HEK293T (cell line): ENCODE data around the gene ATP1B2.
A peak's percentile ranks its signal among the peaks of the same experiment; 100 is the strongest.

Experiments used
- CTCF ChIA-PET: fragments of 350-600 bp; formaldehyde crosslinking; extraction: SDS; loops from one replicate; lab custom pipeline; 2021; ENCODE audit warnings: antibody characterized with exemption, inconsistent platforms; lab: Yijun Ruan, JAX
- POLR2A ChIA-PET: fragments of 350-600 bp; formaldehyde crosslinking; extraction: SDS; loops from one replicate; lab custom pipeline; 2020; ENCODE audit warnings: antibody characterized with exemption, inconsistent platforms; lab: Yijun Ruan, JAX
- DNase-seq: peaks from one replicate; pipeline ENCODE4 v3.0.0; 2012; ENCODE audit warnings: mixed read lengths; ENCODE audit errors: extremely low spot score
- ARNT ChIP-seq: fragments of 450-650 bp; IDR thresholded peaks from 2 replicates; pipeline ENCODE4 v1.6.1; 2017; ENCODE audit warnings: mild to moderate bottlenecking
- BHLHE40 ChIP-seq: fragments of 450-650 bp; IDR thresholded peaks from 2 replicates; pipeline ENCODE4 v1.6.1; 2016; ENCODE audit warnings: mild to moderate bottlenecking, moderate library complexity, borderline replicate concordance
- CTBP1 ChIP-seq: fragments of 450-650 bp; IDR thresholded peaks from 2 replicates; pipeline ENCODE4 v1.6.1; 2016; ENCODE audit warnings: borderline replicate concordance
- ELF4 ChIP-seq: fragments of 450-650 bp; IDR thresholded peaks from 2 replicates; pipeline ENCODE4 v1.6.1; 2017; ENCODE audit warnings: antibody characterized with exemption
- FOXA1 ChIP-seq: fragments of 450-650 bp; IDR thresholded peaks from 2 replicates; pipeline ENCODE4 v1.6.1; 2016; ENCODE audit warnings: mild to moderate bottlenecking
- FOXK2 ChIP-seq: fragments of 450-650 bp; IDR thresholded peaks from 2 replicates; pipeline ENCODE4 v1.6.1; 2016; ENCODE audit warnings: mild to moderate bottlenecking
- FOXM1 ChIP-seq: fragments of 450-650 bp; IDR thresholded peaks from 2 replicates; pipeline ENCODE4 v1.6.1; 2017; ENCODE audit warnings: mild to moderate bottlenecking, borderline replicate concordance
- HDGF ChIP-seq: fragments of 450-650 bp; IDR thresholded peaks from 2 replicates; pipeline ENCODE4 v1.6.1; 2017; ENCODE audit warnings: antibody characterized with exemption, borderline replicate concordance
- L3MBTL2 ChIP-seq: fragments of 450-650 bp; conservative IDR thresholded peaks from 2 replicates; pipeline ENCODE4 v1.6.1; 2016; ENCODE audit warnings: mild to moderate bottlenecking
- LEF1 ChIP-seq: fragments of 450-650 bp; IDR thresholded peaks from 2 replicates; pipeline ENCODE4 v1.6.1; 2017; ENCODE audit warnings: mild to moderate bottlenecking, borderline replicate concordance
- NFRKB ChIP-seq: fragments of 450-650 bp; IDR thresholded peaks from 2 replicates; pipeline ENCODE4 v1.6.1; 2016; ENCODE audit warnings: mild to moderate bottlenecking, moderate library complexity
- PKNOX1 ChIP-seq: fragments of 450-650 bp; IDR thresholded peaks from 2 replicates; pipeline ENCODE4 v1.6.1; 2016
- SP1 ChIP-seq: fragments of 450-650 bp; IDR thresholded peaks from 2 replicates; pipeline ENCODE4 v1.6.1; 2017
- SUZ12 ChIP-seq: fragments of 450-650 bp; IDR thresholded peaks from 2 replicates; pipeline ENCODE4 v1.6.1; 2016; ENCODE audit warnings: mild to moderate bottlenecking
- TARDBP ChIP-seq: fragments of 450-650 bp; IDR thresholded peaks from 2 replicates; pipeline ENCODE4 v1.6.1; 2016
- ZNF384 ChIP-seq: fragments of 450-650 bp; IDR thresholded peaks from 2 replicates; pipeline ENCODE4 v1.6.1; 2016

Gene ATP1B2

GRCh38 chr17:7703584-7704479 is 53.1 kb downstream of the ATP1B2 start:
- CTCF ChIA-PET: interaction anchor here (0.5 to 4.1 kb wide), 6 partner anchors 13 to 548 kb away, joined by 3 to 15 read pairs (median 3); partner anchors contain the start of genes DNAH2, TP53 and WRAP53
- DNase-seq: peak; percentile 58
- POLR2A ChIA-PET: interaction anchor here (0.6 to 9.0 kb wide), 5 partner anchors 15 to 225 kb away, joined by 3 to 100 read pairs (median 3); partner anchors contain the start of genes SAT2, TP53, WRAP53 and ZBTB4
- TF ChIP-seq CTBP1 (no peak), BHLHE40 (no peak), TARDBP (no peak), ZNF384 (no peak), LEF1 (no peak)

DNA sequence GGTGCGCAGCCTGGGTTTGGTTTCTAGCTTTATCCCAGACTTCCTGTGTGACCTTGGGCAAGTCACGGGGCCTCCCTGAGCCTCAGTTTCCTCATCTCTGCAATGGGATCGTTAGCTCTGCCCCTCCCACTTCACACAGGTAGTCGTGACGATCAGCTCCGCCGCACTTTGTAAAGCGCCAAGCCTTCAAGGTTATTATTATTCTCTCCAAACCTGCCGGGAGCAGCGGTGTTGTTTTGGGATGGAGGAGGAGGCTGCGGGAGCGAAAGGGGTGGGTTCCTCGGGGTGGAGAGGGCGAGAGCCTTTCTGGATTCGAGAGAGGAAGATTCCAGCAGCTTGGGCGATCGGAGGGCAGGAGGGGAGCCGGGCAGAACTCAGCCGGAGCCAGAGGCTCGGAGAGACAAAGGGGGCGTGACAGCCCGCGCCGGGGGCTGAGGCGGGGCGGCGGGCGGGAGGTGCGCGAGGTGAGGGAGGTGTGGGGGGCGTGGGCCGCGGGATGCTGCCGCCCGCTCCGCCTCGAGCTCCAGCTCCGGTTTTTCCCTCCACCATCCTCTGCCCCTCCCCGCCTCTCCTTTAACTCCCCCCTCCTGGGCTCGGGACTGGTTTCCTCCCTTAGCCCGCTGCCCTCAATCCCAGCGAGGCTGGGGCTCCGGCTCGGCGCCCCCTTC is 54.0 kb downstream of the ATP1B2 start, which contains the start of gene EFNB3:
EFNB3 (plus strand) TSS at position 602 of the 668 bp plus-strand sequence. CDS start 397 bp downstream, outside the sequence.
- CTCF ChIA-PET: interaction anchor here (1.0 to 4.1 kb wide), 4 partner anchors 13 to 72 kb away, joined by 3 to 15 read pairs (median 3); partner anchors contain the start of genes DNAH2, TP53 and WRAP53

GRCh38 chr17:7705269-7706255 is 54.8 kb downstream of the ATP1B2 start:
- CTCF ChIA-PET: interaction anchor here (0.6 to 4.1 kb wide), 5 partner anchors 11 to 73 kb away, joined by 3 to 15 read pairs (median 4); partner anchors contain the start of genes DNAH2, TP53 and WRAP53
- no peak for TF ChIP-seq ARNT
- TF ChIP-seq LEF1: no peak
- no peak for TF ChIP-seq TARDBP
- no peak for TF ChIP-seq L3MBTL2
- no peak for TF ChIP-seq HDGF
- TF ChIP-seq ELF4: no peak
- no peak for TF ChIP-seq SP1
- TF ChIP-seq FOXA1: no peak
- TF ChIP-seq SUZ12: no peak
- no peak for TF ChIP-seq NFRKB
- TF ChIP-seq FOXM1: no peak
- TF ChIP-seq FOXK2: no peak
- no peak for TF ChIP-seq CTBP1
- no peak for TF ChIP-seq BHLHE40
- no peak for TF ChIP-seq PKNOX1
- TF ChIP-seq ZNF384: no peak
- POLR2A ChIA-PET: interaction anchor here (0.8 to 9.0 kb wide), 4 partner anchors 8 to 72 kb away, joined by 3 to 100 read pairs (median 11); partner anchors contain the start of genes DNAH2, TP53 and WRAP53

More for the DNA sequence above, 54.0 kb downstream of the ATP1B2 start, which contains the start of gene EFNB3:
- POLR2A ChIA-PET: interaction anchor here (0.6 to 9.0 kb wide), 5 partner anchors 8 to 77 kb away, joined by 3 to 100 read pairs (median 3); partner anchors contain the start of genes SAT2, TP53 and WRAP53
- TF ChIP-seq ELF4: no peak
- TF ChIP-seq BHLHE40: no peak
- TF ChIP-seq L3MBTL2: no peak
- TF ChIP-seq CTBP1: no peak
- no peak for TF ChIP-seq SP1
- peak; percentile 75 for DNase-seq

DNA sequence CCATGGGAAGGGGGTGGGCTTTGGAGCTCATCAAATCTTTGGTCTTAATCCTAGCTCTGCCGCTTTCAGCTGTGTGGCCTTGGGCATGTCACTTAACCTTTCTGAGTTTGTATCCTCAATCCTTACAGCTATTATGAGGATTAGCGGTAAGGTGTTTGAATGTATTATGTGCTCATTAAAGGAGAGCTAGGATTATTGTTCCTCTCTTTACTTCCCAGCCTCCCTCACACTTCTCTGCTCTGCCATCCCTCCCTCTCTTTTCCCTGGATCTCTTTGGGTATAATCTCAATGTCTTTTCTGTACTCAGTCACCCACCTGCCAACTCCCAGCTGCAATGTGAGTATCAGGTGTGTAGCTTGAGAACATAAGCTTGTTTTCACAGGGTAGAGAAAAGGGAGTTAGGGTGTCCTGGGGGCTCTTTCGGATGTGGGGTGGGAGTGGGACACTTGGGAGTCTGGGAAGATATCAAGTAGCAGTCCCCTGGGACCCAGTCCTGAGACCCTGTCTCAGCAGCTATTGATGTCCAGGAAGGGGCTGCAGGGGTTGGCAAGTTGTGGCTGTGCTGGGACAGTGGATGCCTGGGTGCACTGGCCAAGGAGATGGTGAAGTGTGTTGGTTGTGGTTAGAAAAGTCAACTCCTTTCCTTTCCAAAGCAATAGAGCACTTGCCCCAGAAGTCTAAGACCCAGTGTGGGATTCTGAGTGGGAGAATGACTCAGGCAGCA is 56.1 kb downstream of the ATP1B2 start:
- no peak for TF ChIP-seq ELF4
- ChIA-PET CTCF (interaction anchor here (0.5 to 4.1 kb wide), 4 partner anchors 10 to 94 kb away, joined by 3 to 15 read pairs (median 6); partner anchors contain the start of genes TP53 and WRAP53), POLR2A (interaction anchor here (2.5 to 9.0 kb wide), 2 partner anchors 10 to 18 kb away, joined by 19 to 100 read pairs; partner anchors contain the start of genes DNAH2, TP53 and WRAP53)
- no peak for DNase-seq

More at GRCh38 chr17:7705269-7706255, 54.8 kb downstream of the ATP1B2 start:
- no peak for DNase-seq
